Fibroblast of lung (primary cell): ENCODE results near the gene FAM240B.

Experiments used
- CTCF ChIP-seq, 2 donors: IDR thresholded peaks in 1 of 2; conservative IDR thresholded peaks in 1 of 2; 1 replicate in 1 of 2; 2 replicates in 1 of 2; pipeline ENCODE4 v1.5.1; 2011 to 2012; ENCODE audit warnings: low read length in 2 of 2, control low read depth in 1 of 2, inconsistent platforms in 1 of 2, low read depth in 1 of 2, mild to moderate bottlenecking in 1 of 2
- EZH2 ChIP-seq: IDR thresholded peaks from 2 replicates; pipeline ENCODE4 v1.5.1; 2012; ENCODE audit warnings: low read length, control low read depth, mild to moderate bottlenecking; ENCODE audit errors: missing control alignments

GRCh38 chr9:38652486-38652885 is 67.4 kb downstream of the FAM240B start:
- TF ChIP-seq CTCF (conservative IDR thresholded peaks at IDR 0.05 in 1 of 2, IDR thresholded peaks at IDR 0.05 in 1 of 2; ENCODE audit: low read depth in 1 of 2, low read length in 2 of 2) (no peak), EZH2 (no peak)
